Stimulated activated CD4-positive, alpha-beta T cell treated with anti-CD3 and anti-CD28 coated beads, Interleukin-2, amount 100 ng/mL, for 4 hours (primary cell): Measurements from ENCODE around the gene CCSER1.
"Not testable (repeated sequence)": the region's sequence is repeated elsewhere in the genome, so short reads cannot be mapped to it uniquely, and the experiment has no call there.

Experiments
- DNase-seq: peaks from one replicate; pipeline ENCODE4 v3.0.0-alpha.2; 2020; ENCODE audit warnings: low read depth

Gene CCSER1

DNA sequence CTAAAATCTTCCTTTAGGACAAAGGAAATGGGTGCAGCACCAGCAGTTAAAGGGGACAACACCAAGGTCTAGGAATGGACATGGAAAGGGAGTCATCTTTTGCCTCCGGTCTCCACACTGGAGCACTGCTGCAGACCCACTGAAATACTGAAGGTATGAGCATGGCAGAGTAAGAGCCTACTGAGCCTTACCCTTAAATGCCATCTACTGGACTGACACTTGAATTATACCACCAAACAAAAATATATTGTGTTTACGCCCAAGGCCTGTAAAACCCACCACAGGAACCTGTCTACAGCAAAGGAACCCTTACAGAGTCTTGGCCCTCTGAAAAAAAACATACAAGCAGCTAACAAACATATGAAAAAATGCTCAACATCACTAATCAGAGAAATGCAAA is 443.4 kb downstream of the CCSER1 start:
- no peak for DNase-seq

DNA sequence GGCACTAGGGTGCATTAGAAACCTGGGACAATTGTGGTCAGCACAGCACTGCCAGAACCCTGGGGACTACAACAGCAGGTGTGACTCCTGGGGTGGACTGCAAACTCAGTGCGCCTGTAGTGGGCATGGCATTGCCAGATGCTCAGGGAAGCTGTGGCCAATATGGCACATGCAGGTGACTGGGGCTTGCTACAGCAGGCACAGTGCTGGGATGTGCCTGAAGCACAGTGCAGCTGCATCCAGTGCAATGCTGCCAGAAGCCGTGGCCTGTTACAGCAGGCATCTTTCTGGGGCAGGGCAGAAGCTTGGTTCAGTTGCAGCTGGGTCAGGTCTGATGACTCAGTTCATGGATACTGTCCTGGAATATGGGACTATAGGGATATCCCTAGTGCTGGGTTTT is 445.8 kb downstream of the CCSER1 start:
- no peak for DNase-seq

DNA sequence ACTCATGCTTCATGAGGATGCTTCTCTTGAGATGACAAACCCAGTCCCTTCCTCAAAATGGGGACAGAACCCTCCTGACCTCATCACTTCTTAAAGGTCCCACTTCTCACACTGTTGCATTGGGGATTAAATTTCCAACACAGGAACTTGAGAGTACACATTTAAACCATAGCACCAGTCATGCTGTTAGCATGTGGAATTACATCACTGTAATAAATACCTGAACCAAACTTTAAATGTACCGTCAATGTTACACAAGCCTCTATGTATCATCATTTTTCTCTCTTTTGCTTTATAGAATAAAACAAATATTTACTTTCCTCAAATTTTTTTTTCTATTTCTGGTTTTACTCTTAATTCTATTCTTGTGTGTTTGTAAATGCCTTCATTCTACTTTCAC is 448.2 kb downstream of the CCSER1 start:
- DNase-seq, result no peak

DNA sequence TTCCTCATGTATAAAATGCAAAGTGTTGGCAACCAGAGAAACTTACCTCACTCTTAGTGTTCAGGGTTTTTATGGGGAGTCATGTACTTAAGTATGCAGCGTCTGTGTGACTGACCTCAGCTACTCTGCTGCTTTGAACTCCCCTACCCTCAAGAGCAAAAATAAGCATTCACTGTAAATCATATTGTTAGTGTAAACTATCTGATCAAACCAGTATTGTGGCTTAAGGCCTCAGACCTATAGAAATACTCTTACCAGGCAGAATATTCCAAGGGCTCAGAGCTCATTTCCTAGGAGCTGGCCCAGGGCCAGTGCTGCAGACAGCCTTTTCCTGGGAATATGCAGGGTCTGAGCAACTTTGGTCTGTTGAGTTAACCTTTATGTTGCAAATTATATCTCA is 453.1 kb downstream of the CCSER1 start:
- DNase-seq, result no peak

DNA sequence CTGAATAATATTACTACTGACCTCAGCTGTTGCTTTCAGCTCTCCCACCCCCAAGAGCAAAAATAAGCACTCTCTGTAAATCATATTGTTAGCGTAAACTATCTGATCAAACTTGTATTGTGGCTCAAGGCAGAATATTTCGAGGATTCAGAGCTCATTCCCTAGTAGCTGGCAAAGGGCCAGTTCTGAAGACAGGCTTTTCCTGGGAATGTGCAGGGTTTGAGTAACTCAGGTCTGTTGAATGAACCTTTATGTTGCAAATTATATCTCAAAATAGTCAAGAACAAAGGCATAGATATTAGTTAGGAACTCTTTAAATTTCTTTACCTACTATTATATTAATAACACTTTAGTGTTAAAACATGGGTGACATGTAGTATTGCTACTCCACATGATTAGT is 454.9 kb downstream of the CCSER1 start:
- no peak for DNase-seq

DNA sequence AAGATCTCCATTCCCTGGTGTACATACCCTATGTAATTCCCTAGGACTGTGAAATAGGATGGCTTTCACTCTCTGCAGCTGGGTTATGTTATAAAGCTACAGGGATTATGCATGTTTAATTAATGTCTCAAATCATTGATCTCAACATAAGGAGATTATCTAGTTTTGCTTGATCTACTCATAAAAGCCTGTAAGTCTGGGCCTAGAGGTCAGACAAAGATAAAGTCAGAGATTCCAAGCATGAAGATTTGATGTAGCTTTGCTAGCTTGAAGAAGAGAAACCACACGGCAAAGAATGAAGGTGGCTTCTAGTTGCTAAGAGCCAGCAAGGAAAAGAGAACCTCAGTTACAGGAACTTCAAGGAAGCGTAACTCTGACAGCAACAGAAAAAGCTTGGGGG is 456.9 kb downstream of the CCSER1 start:
- no peak for DNase-seq

DNA sequence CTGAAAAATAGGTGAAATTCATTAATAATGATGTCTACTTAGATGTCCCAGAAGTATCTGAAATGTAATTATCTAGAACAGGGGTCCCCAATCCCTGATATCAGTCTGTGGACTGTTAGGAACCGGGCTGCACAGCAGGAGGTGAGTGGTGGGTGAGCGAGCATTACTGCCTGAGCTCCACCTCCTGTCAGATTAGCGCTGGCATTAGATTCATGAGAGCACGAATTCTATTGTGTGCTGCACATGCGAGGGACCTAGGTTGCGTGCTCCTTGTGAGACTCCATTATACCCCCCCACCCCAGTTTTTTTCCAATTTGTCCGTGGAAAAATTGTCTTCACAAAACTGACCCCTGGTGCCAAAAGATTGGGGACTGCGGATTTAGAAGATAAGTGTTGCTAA is 458.8 kb downstream of the CCSER1 start:
- DNase-seq, result no peak

DNA sequence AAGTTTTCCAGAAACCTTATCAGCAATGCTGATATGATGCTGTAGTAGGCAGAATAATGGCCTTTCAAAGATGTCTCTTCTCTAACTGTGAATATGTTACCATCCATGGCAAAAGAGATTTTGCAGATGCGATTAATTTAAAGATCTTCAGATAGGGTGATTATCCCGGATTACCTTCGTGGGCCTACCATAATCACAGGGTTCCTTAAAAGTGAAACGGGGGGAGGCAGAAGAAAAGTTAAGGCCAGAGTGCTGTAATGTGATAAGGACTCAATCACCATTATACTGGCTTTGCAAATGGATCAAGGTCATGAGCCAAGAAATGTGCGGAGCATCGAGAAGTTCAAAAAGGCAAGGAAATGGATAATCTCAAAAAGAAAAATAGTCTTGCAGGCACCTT is 459.6 kb downstream of the CCSER1 start:
- no peak for DNase-seq

DNA sequence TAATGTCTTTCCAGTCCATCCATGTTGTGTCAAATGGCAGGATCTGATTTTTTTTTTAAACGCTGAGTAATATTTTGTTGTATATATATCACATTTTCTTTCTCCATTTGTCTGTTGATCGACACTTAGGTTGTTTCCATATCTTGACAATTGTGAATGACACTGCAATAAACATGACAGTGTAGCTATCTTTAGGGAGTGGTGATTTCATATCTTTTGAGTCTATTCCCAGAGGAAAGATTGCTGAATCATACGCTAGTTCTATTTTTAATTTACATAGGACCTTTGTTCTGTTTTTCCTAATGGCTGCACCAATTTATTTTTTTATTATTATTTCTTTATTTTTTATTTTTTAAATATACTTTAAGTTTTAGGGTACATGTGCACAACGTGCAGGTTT is 470.7 kb downstream of the CCSER1 start:
- DNase-seq, result no peak

DNA sequence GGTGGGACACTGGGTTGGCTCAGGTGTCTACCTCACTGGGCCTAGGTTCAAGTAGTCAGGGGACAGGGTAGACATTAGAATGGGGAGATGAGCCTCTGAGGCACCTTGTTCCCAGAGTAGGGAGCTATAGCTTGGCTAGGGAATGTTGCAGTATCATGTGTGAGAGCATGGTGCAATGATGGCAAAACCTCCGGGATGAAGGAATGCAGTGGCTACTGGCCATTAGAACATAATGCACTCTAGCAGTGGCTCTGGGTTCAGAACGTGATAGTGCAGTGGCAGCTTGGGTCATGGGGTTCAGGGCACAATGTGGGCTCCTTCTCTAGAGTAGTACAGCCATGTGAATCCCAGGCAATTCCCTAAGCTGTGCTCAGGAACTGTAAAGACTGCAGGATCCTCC is 471.5 kb downstream of the CCSER1 start:
- DNase-seq, result no peak

DNA sequence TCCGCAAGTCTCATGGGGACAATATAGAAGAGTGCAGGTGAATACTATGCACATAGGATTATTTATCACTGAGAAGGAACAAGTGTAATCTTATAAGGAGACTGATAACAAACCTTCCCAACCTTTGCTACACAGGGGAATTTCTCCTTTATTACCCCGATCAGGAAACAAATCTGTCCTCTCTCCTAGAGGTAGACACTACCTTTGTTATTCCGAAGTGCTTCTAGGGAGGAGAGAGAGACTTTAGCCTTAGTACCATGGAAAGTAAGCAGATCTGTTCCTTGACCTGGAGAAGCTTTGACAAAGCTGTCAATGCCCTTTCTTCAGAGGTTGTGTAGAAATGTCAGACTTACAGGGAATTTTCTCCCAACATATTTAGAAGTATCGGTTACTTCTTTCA is 475.5 kb downstream of the CCSER1 start:
- no peak for DNase-seq

DNA sequence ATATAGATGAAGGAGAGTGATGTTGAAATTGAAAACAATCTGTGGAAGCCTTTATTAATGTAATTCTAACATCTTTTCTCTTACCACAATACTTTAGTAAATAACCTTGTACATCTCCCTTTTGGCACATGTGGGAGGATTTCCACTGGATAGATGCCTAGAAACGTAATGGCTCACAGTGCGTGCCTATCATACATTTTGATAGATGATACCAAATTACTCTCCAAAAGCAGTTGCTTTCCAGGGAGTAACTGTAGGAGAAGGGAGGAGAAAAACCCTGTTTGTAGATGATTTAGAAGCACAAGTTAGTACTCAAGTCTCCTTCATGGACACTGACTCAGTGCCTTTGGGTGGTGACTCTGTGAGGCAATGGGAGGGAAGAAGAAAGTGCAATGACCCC is 476.3 kb downstream of the CCSER1 start:
- no peak for DNase-seq

DNA sequence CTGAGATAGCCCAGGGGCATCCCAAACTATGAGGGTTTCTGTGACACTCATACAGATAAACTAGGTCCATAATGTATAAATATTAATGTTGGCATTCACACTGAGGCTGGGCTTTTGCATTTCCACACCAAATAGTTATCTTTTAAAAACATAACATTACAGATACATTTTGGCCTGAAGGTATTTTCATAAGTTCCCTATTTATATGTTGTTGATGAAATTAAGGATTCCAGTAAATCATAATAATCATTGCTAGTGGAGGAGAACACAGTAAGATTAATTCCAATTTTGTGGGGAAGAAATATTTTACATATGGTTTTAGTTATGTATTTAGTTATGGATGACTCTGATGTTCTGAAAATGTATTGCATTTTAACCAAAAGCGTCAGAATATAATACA is 479.6 kb downstream of the CCSER1 start:
- DNase-seq, result no peak

DNA sequence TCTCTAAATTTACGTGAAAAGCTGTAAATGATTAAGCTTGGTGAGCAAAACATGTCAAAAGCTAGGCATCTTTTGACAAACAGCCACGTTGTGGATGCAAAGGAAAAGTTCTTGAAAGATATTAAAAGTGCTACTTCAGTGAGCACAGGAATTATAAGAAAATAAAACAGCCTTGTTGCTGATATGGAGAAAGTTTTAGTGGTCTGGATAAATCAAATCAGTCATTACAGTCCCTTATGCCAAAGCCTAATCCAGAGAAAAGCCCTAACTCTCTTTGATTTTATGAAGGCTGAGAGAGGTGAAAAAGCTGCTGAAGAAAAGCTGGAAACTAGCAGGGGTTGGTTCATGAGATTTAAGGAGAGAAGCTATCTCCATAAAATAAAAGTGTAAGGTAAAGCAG is 487.2 kb downstream of the CCSER1 start:
- no peak for DNase-seq

DNA sequence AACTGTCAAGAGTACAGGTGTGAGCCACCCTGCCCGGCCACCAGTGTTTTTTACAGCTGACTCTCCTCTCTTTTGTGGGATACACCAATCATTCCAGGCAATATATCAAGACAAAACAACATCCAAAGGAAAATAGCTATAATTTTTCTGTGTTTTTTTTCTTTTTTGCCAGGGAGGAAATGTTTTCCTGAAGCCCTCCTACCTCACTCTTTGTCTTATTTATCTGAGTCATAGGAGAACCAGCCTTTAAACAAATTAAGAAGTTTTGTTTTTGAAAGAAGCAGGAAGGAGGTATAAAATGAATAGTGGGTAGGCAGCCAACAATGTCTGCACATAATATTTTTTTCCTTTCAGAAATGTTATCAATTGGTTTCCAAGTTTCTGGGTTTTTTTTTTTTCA is 493.9 kb downstream of the CCSER1 start:
- DNase-seq, result no peak

DNA sequence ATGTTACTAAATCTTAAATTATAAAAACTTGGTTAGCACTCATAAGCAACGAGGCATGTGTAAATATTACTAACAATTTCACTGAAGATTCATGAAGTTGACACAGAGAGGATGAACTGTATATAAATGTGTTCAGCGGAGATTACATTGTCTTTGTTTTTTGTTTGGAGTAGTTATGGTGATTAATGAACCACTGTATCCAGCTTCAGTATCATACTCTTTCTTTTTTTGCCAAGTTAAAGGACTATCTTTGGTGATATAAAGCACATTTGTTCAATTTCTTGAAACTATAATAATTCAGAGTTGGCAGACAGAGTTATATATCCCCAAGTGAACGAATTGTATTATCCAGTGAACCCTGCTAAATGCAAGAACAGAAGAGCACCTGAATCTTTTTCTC is 497.6 kb downstream of the CCSER1 start:
- DNase-seq, result no peak

DNA sequence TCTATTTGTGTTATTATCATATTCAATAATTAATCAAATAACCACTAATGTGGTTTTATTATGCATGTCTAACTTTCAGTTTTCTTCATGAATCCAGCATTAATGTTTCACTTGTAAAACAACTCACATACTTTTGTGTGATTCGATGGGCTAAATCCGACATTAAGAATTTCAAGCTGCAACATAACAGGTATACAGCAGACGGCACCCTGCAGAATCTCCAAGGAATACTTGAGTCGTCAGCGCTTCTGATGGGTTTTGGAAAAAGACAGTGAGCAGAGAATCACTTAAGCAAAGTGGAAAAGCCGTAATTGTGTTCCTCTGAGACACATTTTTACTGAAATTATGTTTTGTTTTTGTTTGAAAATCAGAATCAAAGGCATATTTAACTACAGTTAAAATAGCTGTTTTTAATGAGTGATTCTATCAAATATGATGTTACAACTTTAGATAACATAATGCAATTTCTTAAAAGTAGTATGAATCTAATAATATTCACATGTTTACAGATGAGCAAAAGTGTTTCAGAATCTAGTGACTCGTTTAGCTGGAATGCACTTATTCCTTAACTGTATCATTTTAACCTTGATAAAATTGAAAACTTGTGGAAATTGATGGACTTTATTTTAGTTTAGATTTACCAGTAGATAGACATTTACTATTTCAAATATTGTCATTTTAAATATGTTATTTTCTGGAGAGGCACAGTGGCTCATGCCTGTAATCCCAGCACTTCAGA is 514.8 kb downstream of the CCSER1 start:
- DNase-seq, result no peak

DNA sequence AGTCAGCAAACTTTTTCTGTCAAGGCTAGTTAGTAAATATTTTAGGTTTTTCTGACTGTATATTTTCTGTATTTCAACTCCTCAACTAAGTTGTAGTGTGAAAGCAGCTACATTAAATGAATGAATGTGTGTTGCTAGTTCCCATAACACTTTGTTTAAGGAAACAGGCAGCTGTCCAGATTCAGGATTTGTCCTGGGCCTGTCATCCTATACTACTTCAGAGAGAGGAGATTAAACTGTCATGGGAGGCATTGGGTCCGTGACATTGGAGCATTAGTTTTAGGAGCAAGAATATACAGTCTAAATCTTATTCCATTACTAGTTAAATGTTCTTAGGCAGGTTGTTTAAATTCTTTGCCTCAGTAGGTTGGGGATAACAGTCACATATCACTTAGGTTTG is 516.0 kb downstream of the CCSER1 start:
- no peak for DNase-seq

DNA sequence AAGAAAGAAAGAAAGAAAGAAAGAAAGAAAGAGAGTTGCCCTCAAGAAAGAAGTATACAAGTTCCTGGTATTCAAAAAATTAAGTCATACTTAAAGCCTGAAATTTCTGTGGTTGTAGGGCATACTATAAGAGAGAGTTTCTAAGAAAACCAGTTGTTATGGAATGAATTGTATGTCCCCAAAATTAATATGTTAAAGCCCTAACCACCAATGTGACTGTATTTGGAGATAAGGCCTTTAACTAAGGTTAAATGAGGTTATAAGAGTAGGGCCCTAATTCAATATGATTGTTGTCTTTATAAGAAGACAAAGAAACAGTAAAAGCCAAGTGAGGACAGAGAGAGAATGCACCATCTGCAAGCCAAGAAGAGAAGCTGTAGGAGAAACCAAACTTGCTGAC is 521.1 kb downstream of the CCSER1 start:
- no peak for DNase-seq

DNA sequence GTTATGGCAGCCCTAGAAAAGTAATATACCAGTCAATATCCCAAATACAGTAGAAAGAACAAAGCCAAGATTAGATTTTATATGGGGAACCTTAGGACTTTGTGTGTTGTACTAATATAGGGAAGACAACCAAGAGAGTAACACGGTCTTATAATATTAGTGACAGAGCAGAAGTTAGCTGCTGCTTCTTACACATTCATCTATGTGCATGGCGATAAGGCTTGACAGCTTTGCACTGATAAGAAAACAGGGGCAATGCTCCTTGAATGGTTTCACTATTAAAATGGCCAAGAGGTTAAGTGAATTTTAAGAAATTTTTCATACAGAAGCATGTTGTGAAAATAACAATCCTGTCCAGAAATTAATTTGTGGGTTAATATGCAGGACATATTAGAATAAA is 521.6 kb downstream of the CCSER1 start:
- no peak for DNase-seq

DNA sequence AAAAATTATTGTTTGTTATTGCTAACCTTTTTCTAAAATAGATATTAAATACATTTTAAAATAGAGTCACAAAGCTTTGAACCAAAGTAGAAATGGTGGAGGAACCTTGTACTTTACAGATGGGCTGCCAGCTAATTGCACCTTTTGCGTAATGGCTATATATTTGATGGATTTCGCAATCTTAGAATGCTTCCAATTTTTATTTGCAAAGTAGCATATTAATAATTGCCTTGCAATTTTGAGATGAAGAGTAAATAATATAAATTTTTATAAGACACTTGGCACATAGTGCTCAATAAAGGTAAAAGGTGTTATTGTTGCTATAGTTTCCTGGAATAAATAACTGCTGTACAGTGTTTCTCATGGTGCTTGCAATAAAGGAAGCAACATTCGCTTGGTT is 533.5 kb downstream of the CCSER1 start:
- DNase-seq, result no peak

DNA sequence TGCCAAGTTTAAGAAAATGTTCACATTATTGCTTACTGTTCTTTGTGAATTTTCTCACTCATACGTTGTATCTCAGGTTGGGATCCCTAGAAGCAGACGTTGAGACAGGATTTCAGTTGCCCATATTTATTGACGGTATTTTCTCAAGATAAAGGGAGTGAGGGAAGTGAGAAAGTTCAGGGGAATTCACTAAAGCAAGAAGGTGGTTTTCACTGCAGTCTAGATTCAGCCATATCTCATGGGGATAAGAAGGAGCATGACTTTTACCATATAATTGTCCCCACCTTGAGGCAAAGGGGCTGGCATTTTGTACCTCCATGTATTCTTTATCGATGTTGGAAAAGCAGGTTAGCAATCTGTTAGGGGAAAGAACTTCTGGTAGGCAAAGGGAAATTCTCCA is 543.0 kb downstream of the CCSER1 start:
- no peak for DNase-seq

DNA sequence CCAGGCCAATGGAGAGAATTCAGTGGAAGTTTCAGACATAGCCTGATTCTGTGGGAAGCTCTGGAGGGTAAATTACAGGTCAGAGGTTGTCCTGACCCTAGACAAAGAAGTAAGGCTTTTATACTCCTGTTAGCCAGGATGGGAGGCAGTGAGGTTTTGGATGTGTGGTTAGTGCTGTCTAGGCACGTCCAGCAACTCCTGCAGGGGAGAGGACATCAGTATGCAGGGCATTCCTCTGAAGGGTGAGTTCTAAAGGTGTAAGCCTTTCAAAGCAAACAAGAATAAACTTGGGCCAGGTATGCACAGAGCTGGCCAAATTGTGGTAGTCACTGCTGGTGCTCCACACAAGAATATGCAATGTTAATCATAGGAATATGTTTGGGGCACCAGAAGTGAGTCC is 562.5 kb downstream of the CCSER1 start:
- no peak for DNase-seq

DNA sequence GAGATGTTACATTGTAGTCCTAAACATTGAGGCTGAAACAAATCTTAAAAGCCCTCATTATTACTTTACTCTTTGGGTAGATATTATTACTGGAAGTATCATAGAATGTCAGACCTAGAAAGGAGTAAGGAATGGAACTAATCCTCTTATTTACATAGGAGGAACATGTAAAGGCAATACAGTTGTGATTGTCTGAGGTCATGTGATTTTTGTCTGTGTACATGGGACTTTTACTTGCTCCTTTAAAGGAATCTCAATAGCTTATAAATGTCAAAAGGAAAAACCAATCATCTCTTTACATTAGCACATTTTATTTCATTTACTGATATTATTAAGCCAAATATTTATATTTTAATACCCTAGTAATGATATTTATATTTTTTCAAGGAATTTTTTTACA is 568.2 kb downstream of the CCSER1 start:
- no peak for DNase-seq

DNA sequence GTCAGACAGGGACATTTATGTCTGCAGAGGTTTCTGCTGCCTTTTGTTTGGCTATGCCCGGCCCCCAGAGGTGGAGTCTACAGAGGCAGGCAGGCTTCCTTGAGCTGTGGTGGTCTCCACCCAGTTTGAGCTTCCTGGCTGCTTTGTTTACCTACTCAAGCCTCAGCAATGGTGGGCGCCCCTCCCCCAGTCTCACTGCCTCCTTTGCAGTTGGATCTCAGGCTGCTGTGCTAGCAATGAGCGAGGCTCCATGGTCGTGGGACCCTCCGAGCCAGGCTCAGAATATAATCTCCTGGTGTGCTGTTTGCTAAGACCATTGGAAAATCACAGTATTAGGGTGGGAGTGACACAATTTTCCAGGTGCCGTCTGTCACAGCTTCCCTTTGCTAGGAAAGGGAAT is 578.3 kb downstream of the CCSER1 start:
- DNase-seq, result not testable (repeated sequence)
